Spleen (tissue), 11 donors: ENCODE results near the gene CDKN2AIPNL. TPM values are rescaled to one million over a fixed set of nuclear protein-coding genes. Genes with fewer than 3 reads are reported as not detected.
A peak's percentile ranks its signal among the peaks of the same experiment; 100 is the strongest.

Source experiments
- DNase-seq: peaks from one replicate; pipeline ENCODE4 v3.0.0-alpha.2; 2020
- H3K27ac ChIP-seq, 8 donors: fragments of 200-600 bp; sonication (generic) in 7 of 8; 1 replicate in 4 of 8; 2 replicates in 4 of 8; pipeline versions ENCODE4 v1.5.0 to v1.8.0; 2016 to 2021; ENCODE audit warnings: inconsistent platforms in 4 of 8, mild to moderate bottlenecking in 4 of 8, moderate library complexity in 1 of 8
- H3K27me3 ChIP-seq, 7 donors: fragments of 200-600 bp; sonication (generic) in 6 of 7; replicated peaks in 1 of 7; 1 replicate in 4 of 7; 2 replicates in 3 of 7; pipeline versions ENCODE4 v1.5.0 to v1.8.0; 2016 to 2021; ENCODE audit warnings: inconsistent platforms in 3 of 7, mild to moderate bottlenecking in 1 of 7
- H3K36me3 ChIP-seq, 6 donors: fragments of 200-600 bp; sonication (generic) in 5 of 6; 1 replicate in 4 of 6; 2 replicates in 2 of 6; pipeline versions ENCODE4 v1.5.0 to v1.8.0; 2016 to 2021; ENCODE audit warnings: inconsistent platforms in 2 of 6
- H3K4me1 ChIP-seq, 6 donors: fragments of 200-600 bp; sonication (generic) in 5 of 6; 1 replicate in 3 of 6; 2 replicates in 3 of 6; pipeline versions ENCODE4 v1.5.0 to v1.8.0; 2016 to 2021; ENCODE audit warnings: inconsistent platforms in 3 of 6
- H3K4me3 ChIP-seq, 8 donors: fragments of 200-600 bp; sonication (generic) in 7 of 8; 1 replicate in 4 of 8; 2 replicates in 4 of 8; pipeline versions ENCODE4 v1.5.0 to v1.8.0; 2016 to 2021; ENCODE audit warnings: inconsistent platforms in 4 of 8, mild to moderate bottlenecking in 4 of 8, moderate library complexity in 2 of 8
- H3K9me3 ChIP-seq, 8 donors: fragments of 200-600 bp; sonication (generic) in 7 of 8; 1 replicate in 4 of 8; 2 replicates in 4 of 8; pipeline versions ENCODE4 v1.5.0 to v1.8.0; 2016 to 2021; ENCODE audit warnings: inconsistent platforms in 4 of 8
- POLR2A ChIP-seq, 3 donors: fragments of 450-650 bp; IDR thresholded peaks; one replicate each; pipeline ENCODE4 v1.5.1; 2017; ENCODE audit warnings: antibody characterized with exemption in 3 of 3, mild to moderate bottlenecking in 1 of 3
- POLR2AphosphoS5 ChIP-seq, 3 donors: sonication (generic); formaldehyde crosslinking; IDR thresholded peaks; one replicate each; pipeline ENCODE4 v1.5.1; 2017; ENCODE audit warnings: antibody characterized with exemption in 3 of 3
- WGBS, 5 donors: extraction: QIAGEN DNeasy Blood & Tissue Kit in 3 of 5; methylation state at CpG; one replicate each; pipeline versions ENCODE4 v1.1.5 to v1.1.7; 2013 to 2018; 5-methylcytosine and 5-hydroxymethylcytosine counted together
- intact Hi-C: fragments of 100-400 bp; cut with DNase I; formaldehyde crosslinking; loops from one replicate; pipeline ENCODE4 v1.15.0; 2023; ENCODE audit warnings: low total_unique reads
- polyA plus RNA-seq, 3 donors: library from polyadenylated mRNA; stranded (reverse); fragments of 200-250 nt; gene quantifications; one replicate each; pipeline ENCODE4 v1.2.1, GENCODE V29; 2013
- total RNA-seq, 7 donors: library from RNA; depleted of rRNA in 3 of 7; stranded (reverse); fragments of >200 nt in 3 of 7; fragmentation: NEBNext Ultra II Directional in 4 of 7; extraction: Animal tissue kit (Norgen Biotek cat#: 25700) in 4 of 7; gene quantifications; one replicate each; pipeline versions ENCODE4 v1.1.0 to v1.2.1, GENCODE V29; 2016 to 2021
- TF ChIP-seq, protein P1 (sequence below), 11 experiments: fragments of 200-600 bp in 7 of 11; fragments of 450-650 bp in 4 of 11; sonication (generic) in 4 of 11; IDR thresholded peaks in 8 of 11; conservative IDR thresholded peaks in 3 of 11; 1 replicate in 7 of 11; 2 replicates in 4 of 11; pipeline versions ENCODE4 v1.4.0 to v1.8.0; 2016 to 2021; ENCODE audit warnings: antibody characterized with exemption in 11 of 11, inconsistent platforms in 4 of 11, mild to moderate bottlenecking in 1 of 11
- donor health status: healthy with polysubstance abuse.
- donor health status: DM: no; HTN: no; CAD: no; lungs with moderate emphysema.
- donor health status: DM: no; HTN: no; CAD: no.
- donor health status: Bipolar disorder and iron deficiency.
- donor health status: healthy.
- donor health status: DM: no; HTN: no; CAD: no.
- donor health status: DM: yes; HTN: yes; CAD: no.

CDKN2AIPNL gene
- total and polyA plus RNA-seq, 10 donors: 13.1 to 42.7 (median 16.3) TPM

DNA sequence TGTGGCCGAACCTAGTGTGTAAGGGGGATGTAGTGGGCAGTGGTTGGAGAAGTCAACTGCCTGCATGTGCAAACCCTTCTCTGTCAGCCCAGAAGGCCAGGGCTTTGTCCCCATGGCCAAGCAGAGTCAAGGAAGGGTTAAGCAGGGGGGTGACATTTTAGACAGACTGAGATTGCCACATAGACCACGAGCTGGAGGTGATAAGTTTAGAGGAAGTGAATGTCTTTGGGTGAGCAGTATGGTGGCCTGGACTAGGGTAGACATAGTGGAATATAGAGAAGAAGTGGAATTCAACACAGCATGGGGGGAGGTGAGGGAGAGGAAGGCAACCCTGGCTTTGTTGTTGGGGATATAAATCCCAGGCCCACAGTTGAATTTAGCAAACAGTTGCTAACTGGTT, 38.7 kb upstream of the CDKN2AIPNL start:
- WGBS, 5 donors: 42 to 58% (median 47%) methylated on average over 2 of the region's 2 CpGs
- peaks cover 0 to 28% (median 17%) of the 10 kb centered on the region in 6 donors for H3K4me1 ChIP-seq
- intact Hi-C loops: no loop called here
- no peak overlapping the region for H3K27ac ChIP-seq
- DNase-seq: peak; percentile 14
- TF ChIP-seq, protein P1, sequence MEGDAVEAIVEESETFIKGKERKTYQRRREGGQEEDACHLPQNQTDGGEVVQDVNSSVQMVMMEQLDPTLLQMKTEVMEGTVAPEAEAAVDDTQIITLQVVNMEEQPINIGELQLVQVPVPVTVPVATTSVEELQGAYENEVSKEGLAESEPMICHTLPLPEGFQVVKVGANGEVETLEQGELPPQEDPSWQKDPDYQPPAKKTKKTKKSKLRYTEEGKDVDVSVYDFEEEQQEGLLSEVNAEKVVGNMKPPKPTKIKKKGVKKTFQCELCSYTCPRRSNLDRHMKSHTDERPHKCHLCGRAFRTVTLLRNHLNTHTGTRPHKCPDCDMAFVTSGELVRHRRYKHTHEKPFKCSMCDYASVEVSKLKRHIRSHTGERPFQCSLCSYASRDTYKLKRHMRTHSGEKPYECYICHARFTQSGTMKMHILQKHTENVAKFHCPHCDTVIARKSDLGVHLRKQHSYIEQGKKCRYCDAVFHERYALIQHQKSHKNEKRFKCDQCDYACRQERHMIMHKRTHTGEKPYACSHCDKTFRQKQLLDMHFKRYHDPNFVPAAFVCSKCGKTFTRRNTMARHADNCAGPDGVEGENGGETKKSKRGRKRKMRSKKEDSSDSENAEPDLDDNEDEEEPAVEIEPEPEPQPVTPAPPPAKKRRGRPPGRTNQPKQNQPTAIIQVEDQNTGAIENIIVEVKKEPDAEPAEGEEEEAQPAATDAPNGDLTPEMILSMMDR (IDR thresholded peaks at IDR 0.05 in 8 of 11, conservative IDR thresholded peaks at IDR 0.05 in 3 of 11): no peak
- TF ChIP-seq POLR2A (IDR thresholded peaks at IDR 0.05): no peak
- no peaks in the 10 kb centered on the region for H3K36me3 ChIP-seq
- no peaks in the 10 kb centered on the region for H3K9me3 ChIP-seq
- no peaks in the 10 kb centered on the region for H3K27me3 ChIP-seq
- H3K4me3 ChIP-seq: no peak overlapping the region

DNA sequence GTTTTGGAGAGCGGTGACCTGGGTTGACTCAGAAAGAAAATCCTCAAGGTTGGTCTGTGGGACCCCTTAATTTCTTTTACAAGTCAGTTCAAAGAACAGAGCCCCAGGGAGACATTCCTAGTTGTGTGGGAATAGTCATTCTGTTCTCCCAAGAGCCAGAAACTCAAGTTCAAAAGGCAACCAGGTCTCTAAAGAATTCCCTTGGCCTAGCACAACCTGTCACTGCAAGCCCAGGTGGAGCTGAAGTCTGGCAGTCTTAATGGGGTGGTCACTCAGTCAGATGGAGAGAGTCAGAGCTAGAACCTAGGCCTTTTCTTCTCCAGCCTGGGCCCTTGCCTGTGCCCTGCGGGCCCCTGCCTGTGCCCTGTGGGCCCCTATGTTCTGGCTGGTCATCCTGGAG, 37.5 kb upstream of the CDKN2AIPNL start:
- TF ChIP-seq, protein P1 (IDR thresholded peaks at IDR 0.05 in 8 of 11, conservative IDR thresholded peaks at IDR 0.05 in 3 of 11): no peak
- TF ChIP-seq POLR2A (IDR thresholded peaks at IDR 0.05) (no peak), POLR2AphosphoS5 (IDR thresholded peaks at IDR 0.05) (no peak)
- Histone ChIP-seq H3K27me3 (no peaks in the 10 kb centered on the region), H3K27ac (no peak overlapping the region), H3K4me1 (peaks cover 0 to 35% (median 20%) of the 10 kb centered on the region in 6 donors), H3K4me3 (no peak overlapping the region), H3K9me3 (no peaks in the 10 kb centered on the region), H3K36me3 (no peaks in the 10 kb centered on the region)
- intact Hi-C loops: no loop called here
- DNase-seq: peak; percentile 42
- 84 to 100% (median 98%) methylated on average over 2 of the region's 2 CpGs for WGBS, 5 donors

GRCh38 chr5:134447815-134448520, 36.3 kb upstream of the CDKN2AIPNL start:
- peak overlapping the region in 2 of 8 donors; percentile 1 to 61 for H3K27ac ChIP-seq
- peak; percentile 53 for DNase-seq
- TF ChIP-seq POLR2A (IDR thresholded peaks at IDR 0.05) (no peak), POLR2AphosphoS5 (IDR thresholded peaks at IDR 0.05) (no peak)
- TF ChIP-seq, protein P1 (IDR thresholded peaks at IDR 0.05 in 8 of 11, conservative IDR thresholded peaks at IDR 0.05 in 3 of 11): no peak
- H3K9me3 ChIP-seq: no peaks in the 10 kb centered on the region
- H3K4me1 ChIP-seq: peaks cover 0 to 35% (median 20%) of the 10 kb centered on the region in 6 donors
- intact Hi-C loops: no loop called here
- no peaks in the 10 kb centered on the region for H3K36me3 ChIP-seq
- no peak overlapping the region for H3K4me3 ChIP-seq
- 76 to 85% (median 80%) methylated on average over 6 to 7 of the region's 7 CpGs for WGBS, 5 donors
- no peaks in the 10 kb centered on the region for H3K27me3 ChIP-seq

- intact Hi-C loops: no loop called here
- no peaks in the 10 kb centered on the region for H3K9me3 ChIP-seq
- peak; percentile 76 for DNase-seq
- H3K4me1 ChIP-seq: peaks cover 0 to 38% (median 20%) of the 10 kb centered on the region in 6 donors
- WGBS, 5 donors: 45 to 79% (median 60%) methylated on average over 2 of the region's 2 CpGs
- TF ChIP-seq POLR2AphosphoS5 (IDR thresholded peaks at IDR 0.05) (peak in 1 of 3 donors; percentile 55), POLR2A (IDR thresholded peaks at IDR 0.05) (no peak)
- TF ChIP-seq, protein P1 (IDR thresholded peaks at IDR 0.05 in 8 of 11, conservative IDR thresholded peaks at IDR 0.05 in 3 of 11): no peak
- H3K36me3 ChIP-seq: no peaks in the 10 kb centered on the region
- H3K4me3 ChIP-seq: no peak overlapping the region
- no peaks in the 10 kb centered on the region for H3K27me3 ChIP-seq
- H3K27ac ChIP-seq: peak overlapping the region in 4 of 8 donors; percentile 22 to 61 (median 39)
Observed at GRCh38 chr5:134446938-134447337, 35.3 kb upstream of the CDKN2AIPNL start.
